Measurements from ENCODE around the gene PLRG1. TPM values are rescaled to one million over a fixed set of nuclear protein-coding genes. Genes with fewer than 3 reads are reported as not detected.

Gene PLRG1
- total RNA-seq, 4 donors from 2014 or later, result 35.6 to 45.7 (median 40.2) TPM

DNA sequence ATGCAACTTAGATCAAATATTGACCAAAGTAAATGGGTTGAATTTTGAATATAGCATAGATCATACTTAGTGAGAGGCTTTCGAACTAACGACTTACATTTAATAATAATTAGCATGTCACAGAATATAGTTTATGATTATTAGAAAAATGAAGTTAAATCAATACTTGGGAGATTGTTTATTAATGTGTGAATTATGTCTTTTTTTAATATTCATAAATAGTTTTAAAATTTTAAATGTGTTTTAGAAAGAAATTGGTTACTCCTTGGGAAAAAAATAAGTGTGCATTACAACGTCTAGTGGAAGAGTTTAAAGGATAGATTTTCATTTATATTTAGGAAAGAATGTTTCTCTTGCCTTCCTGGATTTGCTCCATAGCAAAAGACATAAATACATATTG, 33.0 kb upstream of the PLRG1 start:
- intact Hi-C loops (cut with DNase I), result no loop called here

DNA sequence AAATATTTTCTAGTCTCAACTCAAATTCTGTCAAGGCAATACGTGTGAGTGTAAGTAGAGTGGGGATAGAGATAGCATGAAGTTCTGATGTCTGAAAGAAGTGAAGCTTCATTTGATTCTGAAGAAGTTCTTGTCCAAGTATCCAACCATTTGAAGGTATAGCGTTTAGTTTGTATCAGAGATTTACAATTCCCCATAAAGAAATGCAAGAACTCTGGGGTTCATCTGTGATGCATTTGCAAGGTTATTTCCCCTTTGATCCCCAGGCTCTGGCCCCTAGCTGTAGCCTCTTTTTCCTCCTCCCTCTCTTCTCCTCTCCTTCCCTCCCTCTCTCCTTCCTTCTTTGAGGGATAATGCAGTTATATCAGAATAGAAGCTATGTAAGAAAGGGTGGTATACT, 32.5 kb upstream of the PLRG1 start:
- Histone ChIP-seq H3K36me3 (no peaks in the 10 kb centered on the region), H3K4me1 (no peaks in the 10 kb centered on the region), H3K27ac (replicated peaks in 1 of 4) (no peak overlapping the region), H3K27me3 (no peaks in the 10 kb centered on the region), H3K4me3 (no peak overlapping the region), H3K9me3 (no peaks in the 10 kb centered on the region)
- WGBS, result 66% methylated on average over 2 of the region's 2 CpGs
- no peak for DNase-seq (ENCODE audit: extremely low spot score)
- intact Hi-C loops (cut with DNase I), result no loop called here
- TF ChIP-seq POLR2A (IDR thresholded peaks at IDR 0.05; ENCODE audit: low read depth) (no peak), POLR2AphosphoS5 (IDR thresholded peaks at IDR 0.05) (no peak), EP300 (IDR thresholded peaks at IDR 0.05) (no peak)
- TF ChIP-seq, protein P1, sequence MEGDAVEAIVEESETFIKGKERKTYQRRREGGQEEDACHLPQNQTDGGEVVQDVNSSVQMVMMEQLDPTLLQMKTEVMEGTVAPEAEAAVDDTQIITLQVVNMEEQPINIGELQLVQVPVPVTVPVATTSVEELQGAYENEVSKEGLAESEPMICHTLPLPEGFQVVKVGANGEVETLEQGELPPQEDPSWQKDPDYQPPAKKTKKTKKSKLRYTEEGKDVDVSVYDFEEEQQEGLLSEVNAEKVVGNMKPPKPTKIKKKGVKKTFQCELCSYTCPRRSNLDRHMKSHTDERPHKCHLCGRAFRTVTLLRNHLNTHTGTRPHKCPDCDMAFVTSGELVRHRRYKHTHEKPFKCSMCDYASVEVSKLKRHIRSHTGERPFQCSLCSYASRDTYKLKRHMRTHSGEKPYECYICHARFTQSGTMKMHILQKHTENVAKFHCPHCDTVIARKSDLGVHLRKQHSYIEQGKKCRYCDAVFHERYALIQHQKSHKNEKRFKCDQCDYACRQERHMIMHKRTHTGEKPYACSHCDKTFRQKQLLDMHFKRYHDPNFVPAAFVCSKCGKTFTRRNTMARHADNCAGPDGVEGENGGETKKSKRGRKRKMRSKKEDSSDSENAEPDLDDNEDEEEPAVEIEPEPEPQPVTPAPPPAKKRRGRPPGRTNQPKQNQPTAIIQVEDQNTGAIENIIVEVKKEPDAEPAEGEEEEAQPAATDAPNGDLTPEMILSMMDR (IDR thresholded peaks at IDR 0.05), result no peak

More for the DNA sequence above, 33.0 kb upstream of the PLRG1 start:
- Histone ChIP-seq H3K27me3 (no peaks in the 10 kb centered on the region), H3K9me3 (no peaks in the 10 kb centered on the region), H3K4me3 (no peak overlapping the region), H3K36me3 (no peaks in the 10 kb centered on the region), H3K4me1 (no peaks in the 10 kb centered on the region), H3K27ac (replicated peaks in 1 of 4) (no peak overlapping the region)
- DNase-seq (ENCODE audit: extremely low spot score), result no peak
- TF ChIP-seq, protein P1 (IDR thresholded peaks at IDR 0.05), result no peak
- TF ChIP-seq POLR2A (IDR thresholded peaks at IDR 0.05; ENCODE audit: low read depth), result no peak
- no peak for TF ChIP-seq EP300 (IDR thresholded peaks at IDR 0.05)
- TF ChIP-seq POLR2AphosphoS5 (IDR thresholded peaks at IDR 0.05), result no peak
- 81% methylated on average over 3 of the region's 3 CpGs for WGBS

DNA sequence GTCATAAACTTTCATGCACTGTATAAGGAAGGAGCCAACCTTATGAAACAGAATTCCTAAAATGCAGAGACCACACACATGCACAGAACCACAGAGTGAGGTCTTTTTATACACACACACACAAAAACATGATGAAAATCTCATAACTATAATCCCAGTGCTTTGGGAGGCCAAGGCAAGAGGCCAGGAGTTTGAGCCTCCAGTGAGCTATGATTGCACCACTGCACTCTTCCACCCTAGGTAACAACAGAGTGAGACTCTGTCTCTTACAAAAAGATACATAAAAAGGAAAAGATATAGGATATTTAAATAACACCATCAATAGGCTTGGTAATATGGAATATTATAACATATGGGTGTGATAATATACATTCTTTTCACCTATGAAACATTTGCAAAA, 29.7 kb upstream of the PLRG1 start:
- H3K27ac ChIP-seq (replicated peaks in 1 of 4), result no peak overlapping the region
- no peak overlapping the region for H3K4me3 ChIP-seq
- no peaks in the 10 kb centered on the region for H3K27me3 ChIP-seq
- no peak for TF ChIP-seq POLR2A (IDR thresholded peaks at IDR 0.05; ENCODE audit: low read depth)
- no peak for TF ChIP-seq EP300 (IDR thresholded peaks at IDR 0.05)
- TF ChIP-seq, protein P1 (IDR thresholded peaks at IDR 0.05), result no peak
- no peak for TF ChIP-seq POLR2AphosphoS5 (IDR thresholded peaks at IDR 0.05)
- no peaks in the 10 kb centered on the region for H3K36me3 ChIP-seq
- no peaks in the 10 kb centered on the region for H3K4me1 ChIP-seq
- no peaks in the 10 kb centered on the region for H3K9me3 ChIP-seq
- no peak for DNase-seq (ENCODE audit: extremely low spot score)
- intact Hi-C loops (cut with DNase I), result no loop called here

DNA sequence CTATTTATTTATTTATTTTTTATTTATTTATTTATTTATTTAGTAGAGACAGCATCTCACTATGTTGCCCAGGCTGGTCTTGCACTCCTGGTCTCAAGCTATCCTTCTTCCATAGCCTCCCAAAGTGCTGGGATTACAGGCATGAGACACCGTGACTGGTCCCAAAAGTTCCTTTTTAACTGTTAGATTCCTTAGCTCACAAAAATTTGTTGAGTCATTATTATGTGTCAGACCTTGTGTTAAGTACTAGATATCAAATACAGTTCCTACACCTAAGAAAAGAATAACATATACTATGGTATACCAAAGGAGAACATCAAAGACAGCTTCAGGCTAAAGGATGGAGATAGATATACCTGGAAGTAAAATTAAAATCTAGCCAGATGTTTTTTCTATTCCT, 28.7 kb upstream of the PLRG1 start:
- no peak for DNase-seq (ENCODE audit: extremely low spot score)
- intact Hi-C loops (cut with DNase I), result no loop called here
- no peak for TF ChIP-seq EP300 (IDR thresholded peaks at IDR 0.05)
- TF ChIP-seq POLR2A (IDR thresholded peaks at IDR 0.05; ENCODE audit: low read depth), result no peak
- no peak for TF ChIP-seq POLR2AphosphoS5 (IDR thresholded peaks at IDR 0.05)
- TF ChIP-seq, protein P1 (IDR thresholded peaks at IDR 0.05), result no peak
- Histone ChIP-seq H3K27me3 (no peaks in the 10 kb centered on the region), H3K27ac (replicated peaks in 1 of 4) (no peak overlapping the region), H3K36me3 (no peaks in the 10 kb centered on the region), H3K4me3 (no peak overlapping the region), H3K9me3 (no peaks in the 10 kb centered on the region), H3K4me1 (no peaks in the 10 kb centered on the region)
- WGBS, result 65% methylated on average over 1 of the region's 1 CpG

DNA sequence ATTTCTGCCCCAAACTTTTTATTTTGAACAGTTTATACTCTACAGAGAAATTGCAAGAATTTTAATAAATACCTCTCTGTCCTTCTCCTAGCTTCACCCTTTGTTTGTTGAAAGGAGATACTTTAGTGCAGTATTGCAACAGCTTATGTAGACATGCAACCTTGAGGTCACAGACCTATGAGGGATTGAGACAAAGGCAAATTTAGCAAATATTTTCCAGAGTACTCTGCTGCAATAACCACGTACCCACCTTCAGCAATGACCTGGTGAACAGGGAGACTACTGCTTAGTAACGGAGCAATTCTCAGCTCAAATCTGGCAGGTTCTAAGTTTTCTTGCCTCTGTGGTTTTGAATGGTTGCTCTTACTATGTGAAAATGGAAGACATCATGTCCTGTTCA, 27.1 kb upstream of the PLRG1 start:
- intact Hi-C loops (cut with DNase I), result no loop called here
- no peak for DNase-seq (ENCODE audit: extremely low spot score)
- Histone ChIP-seq H3K9me3 (no peaks in the 10 kb centered on the region), H3K27me3 (no peaks in the 10 kb centered on the region), H3K27ac (replicated peaks in 1 of 4) (no peak overlapping the region), H3K36me3 (no peaks in the 10 kb centered on the region), H3K4me1 (no peaks in the 10 kb centered on the region), H3K4me3 (no peak overlapping the region)
- 72% methylated on average over 2 of the region's 2 CpGs for WGBS
- TF ChIP-seq, protein P1 (IDR thresholded peaks at IDR 0.05), result no peak
- no peak for TF ChIP-seq POLR2AphosphoS5 (IDR thresholded peaks at IDR 0.05)

All from esophagus muscularis mucosa (tissue), 4 donors.